Loucy (cell line): ENCODE data around the gene UBAP1.
"Not testable (repeated sequence)": the region's sequence is repeated elsewhere in the genome, so short reads cannot be mapped to it uniquely, and the experiment has no call there.

Source experiments
- CTCF ChIP-seq: fragments of 200-600 bp; sonication (generic); conservative IDR thresholded peaks from 2 replicates; pipeline ENCODE4 v1.5.1; 2014; ENCODE audit warnings: mild to moderate bottlenecking, antibody characterized with exemption, low read length
- EZH2phosphoT487 ChIP-seq: fragments of 200-600 bp; IDR thresholded peaks from 2 replicates; pipeline ENCODE4 v1.6.1; 2018; ENCODE audit warnings: antibody characterized with exemption, mild to moderate bottlenecking, moderate library complexity, borderline replicate concordance

- not testable (repeated sequence) for TF ChIP-seq CTCF, EZH2phosphoT487
Measured at GRCh38 chr9:34214354-34215000, 35.6 kb downstream of the UBAP1 start.
